ENCODE results near the gene GNA12.
"Not testable (repeated sequence)": the region's sequence is repeated elsewhere in the genome, so short reads cannot be mapped to it uniquely, and the experiment has no call there.

Gene GNA12

GRCh38 chr7:2738766-2739549 is 105.2 kb downstream of the GNA12 start:
- H3K4me3 ChIP-seq (ENCODE audit: low read depth, low read length): no peak overlapping the region
- no peak for TF ChIP-seq CTCF (IDR thresholded peaks at IDR 0.05; ENCODE audit: low read depth, low read length, missing control alignments)
- in situ Hi-C loops (cut with HindIII; ENCODE audit: low sequenced_read_pairs): no loop called here
- DNase-seq (ENCODE audit: low read depth): no peak

- no peak overlapping the region for H3K4me3 ChIP-seq (ENCODE audit: low read depth, low read length)
- in situ Hi-C loops (cut with HindIII; ENCODE audit: low sequenced_read_pairs): no loop called here
- DNase-seq (ENCODE audit: low read depth): no peak
- no peak for TF ChIP-seq CTCF (IDR thresholded peaks at IDR 0.05; ENCODE audit: low read depth, low read length, missing control alignments)
Observed at GRCh38 chr7:2737771-2738540, 106.2 kb downstream of the GNA12 start.

GRCh38 chr7:2737005-2737743 is 106.9 kb downstream of the GNA12 start:
- in situ Hi-C loops (cut with HindIII; ENCODE audit: low sequenced_read_pairs); H3K4me3 ChIP-seq (ENCODE audit: low read depth, low read length); DNase-seq (ENCODE audit: low read depth): not testable (repeated sequence)

- no peak for DNase-seq (ENCODE audit: low read depth)
- in situ Hi-C loops (cut with HindIII; ENCODE audit: low sequenced_read_pairs): no loop called here
- H3K4me3 ChIP-seq (ENCODE audit: low read depth, low read length): no peak overlapping the region
- no peak for TF ChIP-seq CTCF (IDR thresholded peaks at IDR 0.05; ENCODE audit: low read depth, low read length, missing control alignments)
Observed at GRCh38 chr7:2736411-2736914, 107.6 kb downstream of the GNA12 start.

GRCh38 chr7:2735744-2736143 is 108.4 kb downstream of the GNA12 start:
- DNase-seq (ENCODE audit: low read depth): no peak
- H3K4me3 ChIP-seq (ENCODE audit: low read depth, low read length): no peak overlapping the region
- in situ Hi-C loops (cut with HindIII; ENCODE audit: low sequenced_read_pairs): no loop called here
- no peak for TF ChIP-seq CTCF (IDR thresholded peaks at IDR 0.05; ENCODE audit: low read depth, low read length, missing control alignments)

GRCh38 chr7:2734751-2735571 is 109.1 kb downstream of the GNA12 start:
- TF ChIP-seq CTCF (IDR thresholded peaks at IDR 0.05; ENCODE audit: low read depth, low read length, missing control alignments): no peak
- no peak for DNase-seq (ENCODE audit: low read depth)
- in situ Hi-C loops (cut with HindIII; ENCODE audit: low sequenced_read_pairs): no loop called here
- no peak overlapping the region for H3K4me3 ChIP-seq (ENCODE audit: low read depth, low read length)
